Right hindlimb (tissue), 1 donor: Measurements from ENCODE around the gene CCR7.
A peak's percentile ranks its signal among the peaks of the same experiment; 100 is the strongest.

Experiments used
- DNase-seq: peaks from one replicate; pipeline ENCODE4 v3.0.0-alpha.2; 2018

Gene CCR7

DNA sequence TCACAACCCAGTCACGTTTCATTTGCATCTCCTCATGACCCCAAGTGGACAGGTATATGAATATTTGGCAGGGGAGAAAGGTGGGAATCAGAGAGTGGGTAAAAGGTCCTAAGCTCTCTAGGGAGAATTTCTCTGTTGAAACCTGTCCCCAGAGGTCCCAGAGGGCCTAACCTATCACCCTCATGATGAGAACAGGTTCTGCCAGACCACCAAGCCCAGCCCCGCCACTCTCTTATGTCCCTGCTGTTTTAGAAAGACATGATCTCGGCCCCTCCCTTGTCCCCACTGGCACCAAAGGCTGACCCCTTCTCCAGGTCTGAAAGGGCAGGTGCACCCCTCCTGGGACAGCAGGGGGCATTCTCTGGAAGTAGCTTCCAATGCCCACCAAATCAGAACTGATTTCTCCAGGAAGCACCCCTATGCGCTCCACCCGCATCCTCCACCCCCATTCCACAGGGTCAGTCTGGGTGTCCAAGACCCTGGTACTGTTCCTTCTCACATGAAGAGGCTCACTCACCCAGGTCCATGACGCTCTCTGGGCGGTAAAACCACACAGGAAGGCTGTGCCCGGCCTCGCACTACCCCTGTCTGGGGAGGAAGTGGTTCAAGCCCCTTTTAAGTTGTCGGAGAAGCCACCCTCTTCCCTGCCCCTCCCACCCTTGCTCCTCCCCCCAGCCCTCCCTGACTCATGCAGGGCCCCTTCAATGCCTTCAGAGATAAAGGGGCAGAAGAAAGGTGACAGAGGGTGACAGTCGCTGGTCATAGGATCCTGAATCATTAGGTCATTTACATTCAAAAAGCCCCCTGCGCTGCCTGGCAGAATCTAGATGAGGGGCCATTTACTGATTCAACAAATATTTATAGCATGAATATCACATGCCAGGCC, at the start of gene CCR7:
CCR7 (minus strand) TSS at position 590 of the 886 bp plus-strand sequence; CDS start at position 527, 63 bp downstream.
- DNase-seq, result no peak

DNA sequence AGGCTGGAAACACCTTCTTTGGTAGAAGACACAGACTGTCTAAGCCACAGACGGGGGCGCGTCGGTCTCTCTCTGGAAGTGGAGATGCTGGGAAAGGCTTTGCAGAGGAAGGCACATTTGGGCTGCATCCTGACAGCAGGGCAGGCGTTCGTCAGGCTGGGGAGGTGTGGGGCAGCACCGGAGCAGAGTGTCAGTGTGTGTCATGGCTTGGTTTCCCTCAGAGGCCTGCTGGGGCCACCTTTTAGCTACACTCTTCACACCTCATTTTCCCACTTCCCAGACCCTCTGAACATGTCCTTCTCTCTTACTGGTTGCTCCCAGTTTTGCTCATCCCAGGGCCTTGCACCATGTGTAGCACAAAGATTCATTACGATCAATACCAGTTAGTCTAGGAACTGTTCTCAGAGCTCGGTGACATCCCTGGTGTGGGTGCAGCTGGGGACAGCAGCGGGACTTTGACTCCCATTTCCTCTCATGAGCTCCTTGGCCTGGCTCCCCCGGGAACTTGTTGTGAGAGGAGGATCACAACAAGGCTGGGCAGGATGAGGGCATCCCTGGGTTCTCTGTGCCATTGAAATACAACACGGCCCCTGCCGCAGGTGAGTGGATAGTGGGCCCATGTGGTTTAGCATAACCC, 49.3 kb upstream of the CCR7 start:
- no peak for DNase-seq

GRCh38 chr17:40613467-40614154, 48.3 kb upstream of the CCR7 start:
- DNase-seq, result no peak

DNA sequence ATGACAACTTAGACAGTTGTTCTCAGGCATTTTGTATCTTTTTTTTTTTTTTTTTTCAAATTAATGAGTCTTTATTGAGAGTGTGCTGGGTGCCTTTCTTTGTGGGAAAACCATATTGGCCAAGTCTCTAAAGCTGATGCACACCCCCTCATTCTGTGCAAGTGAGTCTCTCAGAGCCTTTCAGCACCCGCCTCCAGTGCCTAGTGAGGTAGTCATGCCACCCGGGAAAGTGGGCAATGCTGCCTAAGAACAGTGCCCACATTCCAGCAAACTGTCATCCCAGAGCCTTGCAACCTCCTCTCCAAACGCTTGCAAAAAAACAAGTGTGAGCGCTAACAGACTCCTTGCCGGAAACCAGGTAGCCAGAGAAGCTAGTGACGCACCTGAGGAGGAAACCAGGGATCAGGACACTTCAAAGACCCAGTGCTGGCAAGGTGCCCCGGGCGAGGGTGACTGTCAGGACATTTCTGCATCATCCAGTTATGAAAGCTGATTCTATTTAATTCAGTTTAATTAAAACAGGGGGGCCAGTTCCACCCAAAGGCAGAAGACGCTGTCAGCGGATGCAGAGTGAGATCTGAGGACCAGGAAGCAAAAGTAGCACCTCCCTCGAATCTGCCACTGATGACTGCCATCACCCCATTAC, 47.5 kb upstream of the CCR7 start:
- no peak for DNase-seq

GRCh38 chr17:40611840-40612474, 46.7 kb upstream of the CCR7 start:
- no peak for DNase-seq

GRCh38 chr17:40610359-40610758, 45.1 kb upstream of the CCR7 start:
- no peak for DNase-seq

GRCh38 chr17:40608061-40608581, 42.8 kb upstream of the CCR7 start:
- DNase-seq, result no peak

DNA sequence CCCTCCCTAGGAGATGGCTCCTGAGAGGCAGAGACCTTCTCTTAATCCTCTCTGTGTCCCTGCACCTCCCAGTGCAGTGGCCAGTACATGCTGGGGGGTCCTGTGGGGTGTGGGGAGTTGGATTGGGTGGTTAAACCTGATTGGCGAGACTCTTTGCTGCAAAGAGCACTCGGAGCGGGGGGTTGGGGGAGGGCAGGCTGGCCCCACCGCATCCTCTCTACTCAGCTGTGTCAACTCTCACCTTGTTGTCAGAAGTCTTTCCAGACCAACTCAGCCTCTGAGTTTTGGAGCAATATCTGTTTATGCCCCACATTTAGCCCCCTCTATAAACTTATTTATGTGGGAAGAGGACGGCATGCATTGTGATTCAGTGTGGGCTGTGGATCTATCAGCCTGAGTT, 42.4 kb upstream of the CCR7 start:
- no peak for DNase-seq

- DNase-seq, result no peak
Measured at GRCh38 chr17:40606548-40607353, 41.5 kb upstream of the CCR7 start.

DNA sequence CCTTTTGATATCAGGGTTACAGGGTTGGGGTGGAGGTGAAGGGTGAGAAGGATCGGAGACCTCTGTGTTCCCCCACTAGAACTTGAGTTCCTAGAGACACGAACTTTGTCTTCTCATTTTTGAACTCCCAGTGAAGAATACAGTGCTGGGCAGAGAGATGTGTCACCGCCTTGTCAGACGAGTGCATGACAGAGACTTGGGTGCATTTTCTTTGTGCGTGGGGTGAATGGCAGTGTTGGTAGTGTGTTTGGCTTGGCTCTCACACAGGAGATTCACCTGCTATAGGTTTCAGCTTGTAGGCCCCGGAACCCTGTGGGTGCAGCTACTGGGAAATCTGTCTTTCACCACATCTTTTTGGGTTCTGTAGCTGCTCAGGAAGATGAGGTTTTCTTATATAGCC, 40.0 kb upstream of the CCR7 start:
- no peak for DNase-seq

- DNase-seq, result no peak
Measured at GRCh38 chr17:40604327-40605080, 39.2 kb upstream of the CCR7 start.

DNA sequence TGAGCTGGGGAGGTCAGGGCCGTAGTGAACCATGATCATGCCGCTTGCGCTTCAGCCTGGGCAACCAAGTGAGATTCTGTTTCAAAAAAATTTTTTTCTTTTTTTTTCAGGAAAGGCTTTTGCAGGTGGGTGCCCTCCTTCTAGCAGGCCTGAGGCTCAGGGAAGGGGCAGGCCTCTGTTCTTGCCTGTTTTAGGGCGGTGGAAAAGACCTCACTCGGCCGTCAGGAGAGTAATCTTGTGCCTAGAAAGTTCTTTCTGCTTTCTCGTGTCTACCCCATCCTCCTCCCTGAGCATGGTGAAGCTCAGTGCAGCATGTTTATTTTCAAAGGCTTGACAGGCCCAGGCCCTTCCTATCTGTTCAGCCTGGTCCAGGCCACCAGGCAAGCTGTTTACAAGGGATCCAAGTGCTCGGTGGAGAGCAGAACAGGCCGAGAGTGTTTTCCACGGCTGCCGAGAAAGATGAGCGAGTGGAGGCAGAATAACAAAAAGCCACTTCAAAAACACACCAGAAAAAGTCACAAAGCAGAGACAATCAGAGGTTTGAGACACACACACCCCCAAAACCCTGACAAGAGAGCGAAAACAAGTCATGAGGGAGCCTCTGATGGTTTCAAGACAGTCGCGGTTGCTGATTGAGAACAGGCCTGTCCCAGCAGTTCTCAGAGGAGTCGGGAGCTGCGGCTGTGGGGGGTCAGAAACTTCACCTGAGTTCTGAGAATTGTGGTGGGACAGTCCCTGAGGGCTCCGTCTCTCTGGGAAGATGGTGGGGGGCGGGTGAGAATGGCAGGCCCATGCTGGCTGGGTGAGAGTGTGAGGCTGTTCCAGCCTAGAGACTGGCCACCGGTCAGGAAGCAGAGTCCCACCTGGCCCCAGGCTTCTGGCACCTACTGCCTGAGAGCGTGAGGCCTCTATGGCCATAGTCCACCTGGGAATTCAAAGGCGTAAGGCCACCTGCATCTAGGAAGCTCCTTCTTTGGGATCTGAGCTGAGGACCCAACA, 37.5 kb upstream of the CCR7 start:
- no peak for DNase-seq

GRCh38 chr17:40600486-40601046, 35.3 kb upstream of the CCR7 start:
- no peak for DNase-seq

DNA sequence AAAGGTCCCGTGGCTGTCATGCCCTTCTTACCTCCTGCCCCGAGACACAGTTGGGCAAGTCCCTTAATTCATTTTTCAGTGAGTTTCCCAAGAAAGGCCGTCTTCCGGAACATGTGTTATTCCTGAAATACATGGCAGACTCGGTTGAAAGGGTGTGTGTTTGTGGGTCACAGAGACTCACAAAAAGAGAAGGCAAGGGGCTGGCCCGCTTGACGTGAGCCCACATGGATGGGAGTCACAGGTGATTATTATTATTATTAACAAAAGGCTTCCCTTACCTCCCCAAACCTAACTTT, 34.1 kb upstream of the CCR7 start:
- DNase-seq, result no peak

- peak; percentile 33 for DNase-seq
Measured at GRCh38 chr17:40598619-40599467, 33.6 kb upstream of the CCR7 start.

DNA sequence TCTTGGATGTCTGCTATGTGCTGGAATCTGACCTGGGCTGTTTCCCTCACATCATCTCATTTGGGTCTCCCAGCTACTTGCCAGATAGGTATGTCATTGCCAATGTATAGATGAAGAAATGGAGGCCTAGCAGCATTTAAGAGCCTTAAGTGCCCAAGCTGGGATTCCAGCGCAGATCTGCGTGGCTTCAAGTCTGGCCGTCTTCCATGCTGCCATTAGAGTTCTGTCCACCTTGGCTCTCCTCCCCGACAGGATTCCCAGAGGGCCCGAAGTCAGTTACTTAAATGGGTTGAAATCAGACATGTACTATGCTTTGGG, 33.0 kb upstream of the CCR7 start:
- no peak for DNase-seq

- DNase-seq, result no peak
Measured at GRCh38 chr17:40597556-40598300, 32.5 kb upstream of the CCR7 start.

DNA sequence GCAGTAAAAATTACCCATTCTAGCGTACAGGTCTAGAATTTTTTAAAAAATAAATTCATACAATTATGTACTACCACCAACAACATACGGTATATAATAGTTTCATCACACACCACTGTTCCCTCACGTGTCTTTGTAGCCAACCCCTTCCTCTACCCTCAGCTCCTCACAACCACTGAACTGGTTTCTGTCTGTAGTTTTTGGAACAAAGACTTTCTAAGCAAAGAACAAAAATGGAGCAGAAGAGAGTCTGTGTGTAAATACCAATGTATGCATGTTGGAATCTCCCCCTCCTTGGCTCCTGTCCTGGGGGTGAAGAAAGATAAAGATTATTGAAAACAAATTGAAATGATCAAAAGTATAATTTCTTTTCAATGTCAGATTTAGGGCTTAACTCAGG, 31.9 kb upstream of the CCR7 start:
- no peak for DNase-seq
